ENCODE measurements around the gene ASB18. TPM values are rescaled to one million over a fixed set of nuclear protein-coding genes. Genes with fewer than 3 reads are reported as not detected.
"Not testable (repeated sequence)": the region's sequence is repeated elsewhere in the genome, so short reads cannot be mapped to it uniquely, and the experiment has no call there.

ASB18 gene
- total RNA-seq, 4 donors from 2014 or later, result not detected

GRCh38 chr2:236286873-236287545 is 22.8 kb upstream of the ASB18 start:
- ATAC-seq (ENCODE audit: low FRiP score) (no peak), DNase-seq (ENCODE audit: low spot score) (no peak)
- TF ChIP-seq CTCF (IDR thresholded peaks at IDR 0.05), result no peak

- DNase-seq (ENCODE audit: low spot score) (no peak), ATAC-seq (ENCODE audit: low FRiP score) (no peak)
- no peak for TF ChIP-seq CTCF (IDR thresholded peaks at IDR 0.05)
These were observed 20.0 kb upstream of the ASB18 start for GRCh38 chr2:236284208-236284607.

- no peak for TF ChIP-seq CTCF (IDR thresholded peaks at IDR 0.05)
- no peak for DNase-seq (ENCODE audit: low spot score)
- ATAC-seq (ENCODE audit: low FRiP score), result no peak
These were observed 18.2 kb upstream of the ASB18 start for GRCh38 chr2:236282406-236282805.

GRCh38 chr2:236281423-236281822 is 17.2 kb upstream of the ASB18 start:
- no peak for TF ChIP-seq CTCF (IDR thresholded peaks at IDR 0.05)
- no peak for DNase-seq (ENCODE audit: low spot score)
- ATAC-seq (ENCODE audit: low FRiP score), result no peak

GRCh38 chr2:236273126-236273525 is 8.9 kb upstream of the ASB18 start:
- DNase-seq (ENCODE audit: low spot score) (no peak), ATAC-seq (ENCODE audit: low FRiP score) (no peak)
- no peak for TF ChIP-seq CTCF (IDR thresholded peaks at IDR 0.05)

- no peak for TF ChIP-seq CTCF (IDR thresholded peaks at IDR 0.05)
- DNase-seq (ENCODE audit: low spot score) (no peak), ATAC-seq (ENCODE audit: low FRiP score) (no peak)
These were observed 7.6 kb upstream of the ASB18 start for GRCh38 chr2:236271851-236272250.

GRCh38 chr2:236269876-236270275 is 5.7 kb upstream of the ASB18 start:
- ATAC-seq (ENCODE audit: low FRiP score); DNase-seq (ENCODE audit: low spot score): not testable (repeated sequence)

Data from omental fat pad (tissue), 4 donors.